Adrenal gland (tissue), 12 donors: ENCODE data around the gene ZFP92. TPM values are rescaled to one million over a fixed set of nuclear protein-coding genes. Genes with fewer than 3 reads are reported as not detected.
A peak's percentile ranks its signal among the peaks of the same experiment; 100 is the strongest.
"Not testable (repeated sequence)": the region's sequence is repeated elsewhere in the genome, so short reads cannot be mapped to it uniquely, and the experiment has no call there.

ENCODE experiments used
- DNase-seq, 7 donors: peaks; one replicate each; pipeline ENCODE4 v3.0.0-alpha.2; 2019 to 2020
- H3K27ac ChIP-seq, 5 donors: fragments of 200-600 bp; sonication (generic) in 4 of 5; 1 replicate in 3 of 5; 2 replicates in 2 of 5; pipeline versions ENCODE4 v1.5.1 to v1.8.0; 2016 to 2020; ENCODE audit warnings: mild to moderate bottlenecking in 1 of 5
- H3K27me3 ChIP-seq: fragments of 200-600 bp; 2 replicates; pipeline ENCODE4 v1.8.0; 2021
- H3K36me3 ChIP-seq, 2 donors: fragments of 200-600 bp; replicated peaks in 1 of 2; 1 replicate in 1 of 2; 2 replicates in 1 of 2; pipeline versions ENCODE4 v1.5.1 to v1.8.0; 2018 to 2022
- H3K4me1 ChIP-seq, 2 donors: fragments of 200-600 bp; replicated peaks in 1 of 2; 1 replicate in 1 of 2; 2 replicates in 1 of 2; pipeline versions ENCODE4 v1.5.1 to v1.8.0; 2018 to 2021
- H3K4me3 ChIP-seq, 4 donors: fragments of 200-600 bp; sonication (generic) in 3 of 4; one replicate each; pipeline ENCODE4 v1.5.1; 2016 to 2018
- H3K9me3 ChIP-seq, 3 donors: fragments of 200-600 bp; sonication (generic) in 1 of 3; replicated peaks in 1 of 3; 1 replicate in 2 of 3; 2 replicates in 1 of 3; pipeline versions ENCODE4 v1.5.1 to v1.8.0; 2016 to 2021
- CTCF ChIP-seq, 6 experiments: fragments of 450-650 bp in 4 of 6; fragments of 200-600 bp in 2 of 6; sonication (generic) in 1 of 6; IDR thresholded peaks; 1 replicate in 5 of 6; 2 replicates in 1 of 6; pipeline versions ENCODE4 v1.5.1 to v1.8.0; 2016 to 2021; ENCODE audit warnings: antibody characterized with exemption in 6 of 6, mild to moderate bottlenecking in 2 of 6, moderate library complexity in 1 of 6
- POLR2A ChIP-seq, 2 donors: fragments of 450-650 bp; IDR thresholded peaks; one replicate each; pipeline ENCODE4 v1.6.1; 2017; ENCODE audit warnings: antibody characterized with exemption in 2 of 2, mild to moderate bottlenecking in 2 of 2, moderate library complexity in 1 of 2
- WGBS, 4 donors: extraction: QIAGEN DNeasy Blood & Tissue Kit in 2 of 4; methylation state at CpG; one replicate each; pipeline versions ENCODE4 v1.1.5 to v1.1.7; 2013 to 2017; 5-methylcytosine and 5-hydroxymethylcytosine counted together
- intact Hi-C, 2 donors: fragments of 100-400 bp; cut with DNase I; formaldehyde crosslinking; loops; one replicate each; pipeline versions ENCODE4 v1.14.1 to v1.15.0; 2022 to 2023
- polyA plus RNA-seq, 3 donors: library from polyadenylated mRNA; stranded (reverse); fragments of 200-250 nt in 2 of 3; fragments of 350-450 nt in 1 of 3; fragmentation: Illumina TruSeq in 1 of 3; extraction: RNeasy Lipid Tissue Mini Kit (QIAGEN cat#74804) in 1 of 3; gene quantifications; one replicate each; pipeline ENCODE4 v1.2.3, GENCODE V29; 2013 to 2014
- total RNA-seq, 9 donors: library from RNA; depleted of rRNA in 4 of 9; stranded (reverse); fragments of >200 nt in 4 of 9; fragments of 120-200 nt in 1 of 9; fragmentation: NEBNext Ultra II Directional in 1 of 9; extraction: Animal tissue kit (Norgen Biotek cat#: 25700) in 1 of 9; gene quantifications; one replicate each; pipeline versions ENCODE4 v1.1.0 to v1.2.4, GENCODE V29; 2013 to 2023
- donor health status: healthy with polysubstance abuse.
- donor health status: Bipolar disorder and iron deficiency.
- donor health status: DM: yes; HTN: yes; CAD: no.
- donor health status: DM: no; HTN: no; CAD: no.
- donor health status: DM: no; HTN: no; CAD: no.
- donor health status: DM: yes; HTN: yes; CAD: no.

ZFP92 gene
- total and polyA plus RNA-seq, 12 donors: 0.71 to 7.5 (median 4.0) TPM

GRCh38 chrX:153381684-153382532 lies 29.4 kb upstream of the ZFP92 start:
- Histone ChIP-seq H3K36me3 (no peaks in the 10 kb centered on the region), H3K4me3 (no peak overlapping the region), H3K4me1 (peaks cover 5 to 19% of the 10 kb centered on the region in 2 donors), H3K27ac (peak overlapping the region; percentile 78 to 91 (median 84)), H3K27me3 (no peaks in the 10 kb centered on the region), H3K9me3 (no peaks in the 10 kb centered on the region)
- DNase-seq: peak; percentile 80 to 90 (median 87)
- WGBS, 4 donors: 20 to 45% (median 31%) methylated on average over 5 to 12 of the region's 12 CpGs
- TF ChIP-seq POLR2A (IDR thresholded peaks at IDR 0.05): peak in 1 of 2 donors; percentile 17
- TF ChIP-seq CTCF (IDR thresholded peaks at IDR 0.05): peak in 4 of 6 experiments; percentile 22 to 44 (median 34)
- intact Hi-C loops: no loop called here

GRCh38 chrX:153382563-153383482 lies 28.4 kb upstream of the ZFP92 start:
- WGBS, 4 donors: 81 to 90% (median 88%) methylated on average over 2 to 3 of the region's 3 CpGs
- no peaks in the 10 kb centered on the region for H3K36me3 ChIP-seq

GRCh38 chrX:153384390-153384789 lies 26.9 kb upstream of the ZFP92 start:
- DNase-seq: no peak
- H3K27me3 ChIP-seq: no peaks in the 10 kb centered on the region
- H3K4me3 ChIP-seq: no peak overlapping the region
- intact Hi-C loops: no loop called here
- H3K4me1 ChIP-seq: peaks cover 5 to 19% of the 10 kb centered on the region in 2 donors
- TF ChIP-seq CTCF (IDR thresholded peaks at IDR 0.05): no peak
- no peak for TF ChIP-seq POLR2A (IDR thresholded peaks at IDR 0.05)
- no peaks in the 10 kb centered on the region for H3K9me3 ChIP-seq
- H3K27ac ChIP-seq: no peak overlapping the region
- H3K36me3 ChIP-seq: no peaks in the 10 kb centered on the region
- WGBS, 4 donors: 89 to 98% (median 91%) methylated on average over 4 to 6 of the region's 6 CpGs

More at GRCh38 chrX:153382563-153383482, 28.4 kb upstream of the ZFP92 start:
- H3K4me1 ChIP-seq: peaks cover 5 to 19% of the 10 kb centered on the region in 2 donors
- no peak for TF ChIP-seq POLR2A (IDR thresholded peaks at IDR 0.05)
- no peak for TF ChIP-seq CTCF (IDR thresholded peaks at IDR 0.05)
- H3K4me3 ChIP-seq: no peak overlapping the region
- H3K27ac ChIP-seq: peak overlapping the region in 2 of 5 donors; percentile 84 to 85
- H3K27me3 ChIP-seq: no peaks in the 10 kb centered on the region
- H3K9me3 ChIP-seq: no peaks in the 10 kb centered on the region
- intact Hi-C loops: no loop called here
- no peak for DNase-seq

- intact Hi-C loops, DNase-seq, H3K4me3 ChIP-seq, H3K36me3 ChIP-seq, H3K27me3 ChIP-seq, H3K9me3 ChIP-seq, H3K27ac ChIP-seq: not testable (repeated sequence)
- H3K4me1 ChIP-seq: peaks cover 5 to 19% of the 10 kb centered on the region in 2 donors
- 57 to 76% (median 68%) methylated on average over 2 of the region's 2 CpGs for WGBS, 4 donors
Observed at GRCh38 chrX:153384973-153385372, 26.3 kb upstream of the ZFP92 start.
